ENCODE measurements around the gene L3MBTL2. TPM values are rescaled to one million over a fixed set of nuclear protein-coding genes. Genes with fewer than 3 reads are reported as not detected.

The L3MBTL2 gene
- total and polyA plus RNA-seq, 2 of the 13 experiments (the other 11 are each of a cell fraction or from before 2014, with no cell fraction given) = 13.8 to 33.7 TPM

DNA sequence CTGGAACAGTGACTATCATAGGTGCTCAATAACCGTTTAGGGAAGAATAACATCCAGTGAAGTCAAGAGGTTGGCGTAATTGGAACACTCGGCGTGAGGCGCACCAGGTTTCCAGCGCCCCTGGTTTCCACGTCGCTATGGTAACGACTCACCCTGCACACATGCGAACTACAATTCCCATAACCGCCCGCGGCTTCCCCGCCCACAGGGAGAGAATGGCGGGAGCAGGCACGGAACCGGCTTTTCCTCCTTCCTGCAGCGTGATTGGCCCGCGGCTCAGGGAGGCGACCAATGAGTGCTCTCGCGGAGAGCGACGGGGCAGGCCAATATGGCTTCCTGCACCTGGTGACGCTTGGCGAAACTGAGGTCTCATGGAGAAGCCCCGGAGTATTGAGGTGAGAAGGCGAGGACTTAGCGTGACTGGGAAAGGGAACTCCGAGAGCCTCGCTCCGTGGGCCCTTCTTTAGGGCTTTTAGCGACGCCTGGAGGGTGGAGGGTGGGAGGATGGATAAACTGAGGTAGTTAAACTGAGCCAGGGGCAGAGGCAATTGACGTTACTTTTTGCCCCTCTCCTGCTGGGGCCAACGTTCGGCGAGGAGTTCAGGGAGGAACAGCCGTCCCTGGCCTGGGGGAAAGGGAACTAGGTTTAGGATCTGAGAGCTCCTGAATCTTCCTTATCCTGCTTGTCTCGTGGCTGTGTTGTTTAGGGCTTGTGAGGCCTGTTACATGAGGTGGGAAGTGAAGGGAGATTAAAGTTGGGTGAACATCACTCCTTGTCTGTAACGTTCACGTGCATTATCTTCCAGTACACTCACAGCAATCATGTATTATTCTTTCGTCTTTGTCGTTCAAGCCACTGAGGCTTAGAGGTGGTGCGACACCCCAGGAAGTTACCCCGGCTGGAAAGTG, at the start of gene L3MBTL2 (continued):
- TF ChIP-seq, protein P1, sequence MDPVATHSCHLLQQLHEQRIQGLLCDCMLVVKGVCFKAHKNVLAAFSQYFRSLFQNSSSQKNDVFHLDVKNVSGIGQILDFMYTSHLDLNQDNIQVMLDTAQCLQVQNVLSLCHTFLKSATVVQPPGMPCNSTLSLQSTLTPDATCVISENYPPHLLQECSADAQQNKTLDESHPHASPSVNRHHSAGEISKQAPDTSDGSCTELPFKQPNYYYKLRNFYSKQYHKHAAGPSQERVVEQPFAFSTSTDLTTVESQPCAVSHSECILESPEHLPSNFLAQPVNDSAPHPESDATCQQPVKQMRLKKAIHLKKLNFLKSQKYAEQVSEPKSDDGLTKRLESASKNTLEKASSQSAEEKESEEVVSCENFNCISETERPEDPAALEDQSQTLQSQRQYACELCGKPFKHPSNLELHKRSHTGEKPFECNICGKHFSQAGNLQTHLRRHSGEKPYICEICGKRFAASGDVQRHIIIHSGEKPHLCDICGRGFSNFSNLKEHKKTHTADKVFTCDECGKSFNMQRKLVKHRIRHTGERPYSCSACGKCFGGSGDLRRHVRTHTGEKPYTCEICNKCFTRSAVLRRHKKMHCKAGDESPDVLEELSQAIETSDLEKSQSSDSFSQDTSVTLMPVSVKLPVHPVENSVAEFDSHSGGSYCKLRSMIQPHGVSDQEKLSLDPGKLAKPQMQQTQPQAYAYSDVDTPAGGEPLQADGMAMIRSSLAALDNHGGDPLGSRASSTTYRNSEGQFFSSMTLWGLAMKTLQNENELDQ (CRISPR knock-in tag; IDR thresholded peaks at IDR 0.05; ENCODE audit: borderline replicate concordance) = no peak
- TF ChIP-seq SALL1 (CRISPR knock-in tag; IDR thresholded peaks at IDR 0.05) (peak; percentile 78), HIVEP1 (CRISPR knock-in tag; IDR thresholded peaks at IDR 0.05) (peak; percentile 74; the same call in 1 of the 2 replicates), GATAD1 (CRISPR knock-in tag; IDR thresholded peaks at IDR 0.05) (peak; percentile 94), ZNF7 (CRISPR knock-in tag; IDR thresholded peaks at IDR 0.05) (no peak), SP4 (CRISPR knock-in tag; IDR thresholded peaks at IDR 0.05) (peak; percentile 86), EEA1 (CRISPR knock-in tag; IDR thresholded peaks at IDR 0.05; ENCODE audit: borderline replicate concordance) (no peak)
- TF ChIP-seq, protein P2, sequence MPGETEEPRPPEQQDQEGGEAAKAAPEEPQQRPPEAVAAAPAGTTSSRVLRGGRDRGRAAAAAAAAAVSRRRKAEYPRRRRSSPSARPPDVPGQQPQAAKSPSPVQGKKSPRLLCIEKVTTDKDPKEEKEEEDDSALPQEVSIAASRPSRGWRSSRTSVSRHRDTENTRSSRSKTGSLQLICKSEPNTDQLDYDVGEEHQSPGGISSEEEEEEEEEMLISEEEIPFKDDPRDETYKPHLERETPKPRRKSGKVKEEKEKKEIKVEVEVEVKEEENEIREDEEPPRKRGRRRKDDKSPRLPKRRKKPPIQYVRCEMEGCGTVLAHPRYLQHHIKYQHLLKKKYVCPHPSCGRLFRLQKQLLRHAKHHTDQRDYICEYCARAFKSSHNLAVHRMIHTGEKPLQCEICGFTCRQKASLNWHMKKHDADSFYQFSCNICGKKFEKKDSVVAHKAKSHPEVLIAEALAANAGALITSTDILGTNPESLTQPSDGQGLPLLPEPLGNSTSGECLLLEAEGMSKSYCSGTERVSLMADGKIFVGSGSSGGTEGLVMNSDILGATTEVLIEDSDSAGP (CRISPR knock-in tag; IDR thresholded peaks at IDR 0.05; ENCODE audit: borderline replicate concordance) = peak; percentile 85; the same call in 1 of the 2 replicates
- TF ChIP-seq, protein P3, sequence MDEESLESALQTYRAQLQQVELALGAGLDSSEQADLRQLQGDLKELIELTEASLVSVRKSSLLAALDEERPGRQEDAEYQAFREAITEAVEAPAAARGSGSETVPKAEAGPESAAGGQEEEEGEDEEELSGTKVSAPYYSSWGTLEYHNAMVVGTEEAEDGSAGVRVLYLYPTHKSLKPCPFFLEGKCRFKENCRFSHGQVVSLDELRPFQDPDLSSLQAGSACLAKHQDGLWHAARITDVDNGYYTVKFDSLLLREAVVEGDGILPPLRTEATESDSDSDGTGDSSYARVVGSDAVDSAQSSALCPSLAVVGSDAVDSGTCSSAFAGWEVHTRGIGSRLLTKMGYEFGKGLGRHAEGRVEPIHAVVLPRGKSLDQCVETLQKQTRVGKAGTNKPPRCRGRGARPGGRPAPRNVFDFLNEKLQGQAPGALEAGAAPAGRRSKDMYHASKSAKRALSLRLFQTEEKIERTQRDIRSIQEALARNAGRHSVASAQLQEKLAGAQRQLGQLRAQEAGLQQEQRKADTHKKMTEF (CRISPR knock-in tag; IDR thresholded peaks at IDR 0.05) = peak; percentile 77
- TF ChIP-seq, protein P4, sequence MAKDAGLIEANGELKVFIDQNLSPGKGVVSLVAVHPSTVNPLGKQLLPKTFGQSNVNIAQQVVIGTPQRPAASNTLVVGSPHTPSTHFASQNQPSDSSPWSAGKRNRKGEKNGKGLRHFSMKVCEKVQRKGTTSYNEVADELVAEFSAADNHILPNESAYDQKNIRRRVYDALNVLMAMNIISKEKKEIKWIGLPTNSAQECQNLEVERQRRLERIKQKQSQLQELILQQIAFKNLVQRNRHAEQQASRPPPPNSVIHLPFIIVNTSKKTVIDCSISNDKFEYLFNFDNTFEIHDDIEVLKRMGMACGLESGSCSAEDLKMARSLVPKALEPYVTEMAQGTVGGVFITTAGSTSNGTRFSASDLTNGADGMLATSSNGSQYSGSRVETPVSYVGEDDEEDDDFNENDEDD (CRISPR knock-in tag; IDR thresholded peaks at IDR 0.05; ENCODE audit: borderline replicate concordance) = peak; percentile 97
- TF ChIP-seq, protein P5, sequence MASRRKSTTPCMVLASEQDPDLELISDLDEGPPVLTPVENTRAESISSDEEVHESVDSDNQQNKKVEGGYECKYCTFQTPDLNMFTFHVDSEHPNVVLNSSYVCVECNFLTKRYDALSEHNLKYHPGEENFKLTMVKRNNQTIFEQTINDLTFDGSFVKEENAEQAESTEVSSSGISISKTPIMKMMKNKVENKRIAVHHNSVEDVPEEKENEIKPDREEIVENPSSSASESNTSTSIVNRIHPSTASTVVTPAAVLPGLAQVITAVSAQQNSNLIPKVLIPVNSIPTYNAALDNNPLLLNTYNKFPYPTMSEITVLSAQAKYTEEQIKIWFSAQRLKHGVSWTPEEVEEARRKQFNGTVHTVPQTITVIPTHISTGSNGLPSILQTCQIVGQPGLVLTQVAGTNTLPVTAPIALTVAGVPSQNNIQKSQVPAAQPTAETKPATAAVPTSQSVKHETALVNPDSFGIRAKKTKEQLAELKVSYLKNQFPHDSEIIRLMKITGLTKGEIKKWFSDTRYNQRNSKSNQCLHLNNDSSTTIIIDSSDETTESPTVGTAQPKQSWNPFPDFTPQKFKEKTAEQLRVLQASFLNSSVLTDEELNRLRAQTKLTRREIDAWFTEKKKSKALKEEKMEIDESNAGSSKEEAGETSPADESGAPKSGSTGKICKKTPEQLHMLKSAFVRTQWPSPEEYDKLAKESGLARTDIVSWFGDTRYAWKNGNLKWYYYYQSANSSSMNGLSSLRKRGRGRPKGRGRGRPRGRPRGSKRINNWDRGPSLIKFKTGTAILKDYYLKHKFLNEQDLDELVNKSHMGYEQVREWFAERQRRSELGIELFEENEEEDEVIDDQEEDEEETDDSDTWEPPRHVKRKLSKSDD (CRISPR knock-in tag; IDR thresholded peaks at IDR 0.05; ENCODE audit: low read depth) = peak; percentile 94; the same call in 1 of the 2 replicates
- TF ChIP-seq, protein P6, sequence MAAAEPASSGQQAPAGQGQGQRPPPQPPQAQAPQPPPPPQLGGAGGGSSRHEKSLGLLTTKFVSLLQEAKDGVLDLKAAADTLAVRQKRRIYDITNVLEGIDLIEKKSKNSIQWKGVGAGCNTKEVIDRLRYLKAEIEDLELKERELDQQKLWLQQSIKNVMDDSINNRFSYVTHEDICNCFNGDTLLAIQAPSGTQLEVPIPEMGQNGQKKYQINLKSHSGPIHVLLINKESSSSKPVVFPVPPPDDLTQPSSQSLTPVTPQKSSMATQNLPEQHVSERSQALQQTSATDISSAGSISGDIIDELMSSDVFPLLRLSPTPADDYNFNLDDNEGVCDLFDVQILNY (CRISPR knock-in tag; conservative IDR thresholded peaks at IDR 0.05) = peak; percentile 75
- TF ChIP-seq, protein P7, sequence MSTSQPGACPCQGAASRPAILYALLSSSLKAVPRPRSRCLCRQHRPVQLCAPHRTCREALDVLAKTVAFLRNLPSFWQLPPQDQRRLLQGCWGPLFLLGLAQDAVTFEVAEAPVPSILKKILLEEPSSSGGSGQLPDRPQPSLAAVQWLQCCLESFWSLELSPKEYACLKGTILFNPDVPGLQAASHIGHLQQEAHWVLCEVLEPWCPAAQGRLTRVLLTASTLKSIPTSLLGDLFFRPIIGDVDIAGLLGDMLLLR (CRISPR knock-in tag; IDR thresholded peaks at IDR 0.05) = 0 out of 2 replicates have a peak, but pooled peaks have one; percentile 45
